B cell (primary cell): ENCODE measurements around the gene GPR18.

ENCODE experiments used
- EZH2 ChIP-seq: IDR thresholded peaks from 2 replicates; pipeline ENCODE4 v1.6.1; 2012; ENCODE audit warnings: borderline replicate concordance, low read depth, mild to moderate bottlenecking, moderate library complexity, low read length; ENCODE audit not compliant: insufficient read depth, poor library complexity, severe bottlenecking
- TF ChIP-seq, protein P1 (sequence below): fragments of 200-600 bp; IDR thresholded peaks from one replicate; pipeline ENCODE4 v1.8.0; 2022; ENCODE audit warnings: antibody characterized with exemption, mild to moderate bottlenecking

DNA sequence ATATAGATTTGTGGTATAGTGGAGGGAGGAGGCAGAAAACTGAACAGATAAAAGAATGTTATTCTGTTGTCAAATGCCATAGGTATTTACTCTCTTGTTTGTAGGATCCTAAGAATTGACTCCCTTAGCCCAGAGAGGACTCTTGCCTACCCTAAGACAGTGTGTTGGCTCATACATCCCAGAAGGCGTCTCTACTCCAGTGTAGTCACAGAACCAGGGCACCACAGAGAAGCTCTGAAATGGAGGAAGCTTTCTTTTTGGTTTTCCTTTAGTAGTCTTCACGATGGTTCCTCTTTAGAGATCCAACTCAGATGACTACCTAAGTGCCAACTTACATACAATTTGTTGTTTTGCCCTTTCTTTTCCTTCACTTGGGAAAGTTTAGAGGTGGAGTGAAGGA lies 35.0 kb upstream of the GPR18 start:
- TF ChIP-seq, protein P1, sequence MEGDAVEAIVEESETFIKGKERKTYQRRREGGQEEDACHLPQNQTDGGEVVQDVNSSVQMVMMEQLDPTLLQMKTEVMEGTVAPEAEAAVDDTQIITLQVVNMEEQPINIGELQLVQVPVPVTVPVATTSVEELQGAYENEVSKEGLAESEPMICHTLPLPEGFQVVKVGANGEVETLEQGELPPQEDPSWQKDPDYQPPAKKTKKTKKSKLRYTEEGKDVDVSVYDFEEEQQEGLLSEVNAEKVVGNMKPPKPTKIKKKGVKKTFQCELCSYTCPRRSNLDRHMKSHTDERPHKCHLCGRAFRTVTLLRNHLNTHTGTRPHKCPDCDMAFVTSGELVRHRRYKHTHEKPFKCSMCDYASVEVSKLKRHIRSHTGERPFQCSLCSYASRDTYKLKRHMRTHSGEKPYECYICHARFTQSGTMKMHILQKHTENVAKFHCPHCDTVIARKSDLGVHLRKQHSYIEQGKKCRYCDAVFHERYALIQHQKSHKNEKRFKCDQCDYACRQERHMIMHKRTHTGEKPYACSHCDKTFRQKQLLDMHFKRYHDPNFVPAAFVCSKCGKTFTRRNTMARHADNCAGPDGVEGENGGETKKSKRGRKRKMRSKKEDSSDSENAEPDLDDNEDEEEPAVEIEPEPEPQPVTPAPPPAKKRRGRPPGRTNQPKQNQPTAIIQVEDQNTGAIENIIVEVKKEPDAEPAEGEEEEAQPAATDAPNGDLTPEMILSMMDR = no peak
- no peak for TF ChIP-seq EZH2
